ENCODE measurements around the gene NDC80. TPM values are rescaled to one million over a fixed set of nuclear protein-coding genes. Genes with fewer than 3 reads are reported as not detected.

Gene NDC80
- total RNA-seq, 3 donors from 2014 or later (not counting 1 experiment from before 2014, with no cell fraction given), result 3.4 to 6.5 (median 5.5) TPM

- H3K4me3 ChIP-seq (ENCODE audit: low read length), result peak overlapping the region; percentile 1
- H3K36me3 ChIP-seq (ENCODE audit: control insufficient read depth, insufficient read depth, low read length), result no peaks in the 10 kb centered on the region
- DNase-seq (peak in 1 of 2 donors; percentile 31), ATAC-seq (peak; percentile 33 to 40 (median 35))
- peak overlapping the region; percentile 92 for H3K27ac ChIP-seq (ENCODE audit: low read length)
- H3K9me3 ChIP-seq (ENCODE audit: control insufficient read depth, insufficient read depth, low read length), result no peaks in the 10 kb centered on the region
- H3K27me3 ChIP-seq (ENCODE audit: control insufficient read depth, insufficient read depth, low read length), result no peaks in the 10 kb centered on the region
- 15% methylated on average over 9 of the region's 9 CpGs for WGBS (ENCODE audit: insufficient coverage)
- intact Hi-C loops (cut with micrococcal nuclease), result loop anchor here (1.0 to 2.0 kb wide), 3 partner anchors 20 to 65 kb away; partner anchors contain the start of genes METTL4 and NDC80
- Mint-ChIP-seq H3K36me3 (no peaks in the 10 kb centered on the region), H3K27me3 (ENCODE audit: low read depth in 2 of 2) (no peaks in the 10 kb centered on the region), H3K4me1 (peaks cover 56 to 60% of the 10 kb centered on the region in 2 donors), H3K9me3 (no peaks in the 10 kb centered on the region), H3K27ac (peak overlapping the region; percentile 97 to 100), H3K4me3 (peak overlapping the region; percentile 92)
- peaks cover 50% of the 10 kb centered on the region for H3K4me1 ChIP-seq (ENCODE audit: control insufficient read depth, insufficient read depth, low read length)
- TF ChIP-seq CTCF (IDR thresholded peaks at IDR 0.05), result no peak
These were observed 64.8 kb downstream of the NDC80 start for GRCh38 chr18:2636126-2636631.

DNA sequence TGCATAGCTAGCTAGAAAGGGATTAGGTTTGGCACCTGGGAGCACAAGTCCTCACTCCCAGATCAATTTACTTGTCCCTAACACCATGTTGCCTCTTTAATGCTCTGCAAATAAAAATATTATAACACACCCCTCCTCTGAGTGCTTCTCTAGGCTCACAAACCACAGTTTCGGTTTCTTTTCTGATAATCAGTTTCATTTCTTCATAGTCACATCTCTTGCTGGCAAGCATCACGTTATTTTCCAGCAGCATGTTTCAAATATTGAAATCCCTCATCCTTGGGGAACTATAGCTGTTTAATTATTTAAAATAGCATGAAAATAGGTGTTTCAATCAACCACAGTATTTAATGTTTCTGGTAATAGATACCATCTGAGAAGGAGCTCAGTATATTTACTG is 70.3 kb downstream of the NDC80 start:
- Mint-ChIP-seq H3K36me3 (no peaks in the 10 kb centered on the region), H3K9me3 (no peaks in the 10 kb centered on the region), H3K4me1 (peaks cover 40 to 45% of the 10 kb centered on the region in 2 donors), H3K4me3 (peak overlapping the region; percentile 91), H3K27ac (peak overlapping the region; percentile 84 to 97), H3K27me3 (ENCODE audit: low read depth in 2 of 2) (no peaks in the 10 kb centered on the region)
- Histone ChIP-seq H3K9me3 (ENCODE audit: control insufficient read depth, insufficient read depth, low read length) (no peaks in the 10 kb centered on the region), H3K36me3 (ENCODE audit: control insufficient read depth, insufficient read depth, low read length) (no peaks in the 10 kb centered on the region), H3K4me1 (ENCODE audit: control insufficient read depth, insufficient read depth, low read length) (peaks cover 37% of the 10 kb centered on the region), H3K4me3 (ENCODE audit: low read length) (peak overlapping the region; percentile 15), H3K27me3 (ENCODE audit: control insufficient read depth, insufficient read depth, low read length) (no peaks in the 10 kb centered on the region), H3K27ac (ENCODE audit: low read length) (peak overlapping the region; percentile 74)
- peak in 1 of 2 donors; percentile 80 for DNase-seq
- intact Hi-C loops (cut with micrococcal nuclease), result loop anchor here (1.0 kb wide), 1 partner anchor 14 kb away; the partner anchor contains the start of gene SMCHD1
- peak; percentile 59 to 69 (median 65) for ATAC-seq
- TF ChIP-seq CTCF (IDR thresholded peaks at IDR 0.05), result no peak
- WGBS (ENCODE audit: insufficient coverage), result 0% methylated on average over 1 of the region's 2 CpGs

DNA sequence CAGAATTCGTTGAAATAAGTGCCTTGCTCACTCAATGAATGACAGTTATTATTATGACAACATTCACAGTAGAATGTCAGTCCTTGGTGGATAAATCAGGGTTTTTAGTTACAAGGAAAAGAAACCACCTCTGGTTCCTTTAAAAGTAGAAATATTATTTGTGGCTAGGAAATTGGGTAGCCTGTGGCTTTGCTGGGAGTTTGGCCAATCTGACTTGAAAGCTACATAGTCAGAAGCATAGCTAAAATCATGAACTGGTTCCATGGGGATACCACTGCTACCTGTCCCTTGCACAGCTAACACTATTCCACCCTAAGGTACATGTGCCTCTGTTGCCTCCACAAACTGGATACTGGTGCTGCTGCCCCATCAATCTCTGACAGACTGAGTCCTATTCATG is 71.4 kb downstream of the NDC80 start:
- H3K36me3 Mint-ChIP-seq, result no peaks in the 10 kb centered on the region
- no peaks in the 10 kb centered on the region for H3K9me3 Mint-ChIP-seq
- 60% methylated on average over 1 of the region's 1 CpG for WGBS (ENCODE audit: insufficient coverage)
- no peak for ATAC-seq
- H3K4me1 Mint-ChIP-seq, result peaks cover 30 to 35% of the 10 kb centered on the region in 2 donors
- H3K27me3 Mint-ChIP-seq (ENCODE audit: low read depth in 2 of 2), result no peaks in the 10 kb centered on the region
- intact Hi-C loops (cut with micrococcal nuclease), result no loop called here
- no peak for TF ChIP-seq CTCF (IDR thresholded peaks at IDR 0.05)
- Histone ChIP-seq H3K27me3 (ENCODE audit: control insufficient read depth, insufficient read depth, low read length) (no peaks in the 10 kb centered on the region), H3K4me3 (ENCODE audit: low read length) (no peak overlapping the region), H3K4me1 (ENCODE audit: control insufficient read depth, insufficient read depth, low read length) (peaks cover 32% of the 10 kb centered on the region), H3K9me3 (ENCODE audit: control insufficient read depth, insufficient read depth, low read length) (no peaks in the 10 kb centered on the region), H3K36me3 (ENCODE audit: control insufficient read depth, insufficient read depth, low read length) (no peaks in the 10 kb centered on the region), H3K27ac (ENCODE audit: low read length) (no peak overlapping the region)
- no peak for DNase-seq
- H3K4me3 Mint-ChIP-seq, result no peak overlapping the region
- H3K27ac Mint-ChIP-seq, result peak overlapping the region in 1 of 2 donors; percentile 97

DNA sequence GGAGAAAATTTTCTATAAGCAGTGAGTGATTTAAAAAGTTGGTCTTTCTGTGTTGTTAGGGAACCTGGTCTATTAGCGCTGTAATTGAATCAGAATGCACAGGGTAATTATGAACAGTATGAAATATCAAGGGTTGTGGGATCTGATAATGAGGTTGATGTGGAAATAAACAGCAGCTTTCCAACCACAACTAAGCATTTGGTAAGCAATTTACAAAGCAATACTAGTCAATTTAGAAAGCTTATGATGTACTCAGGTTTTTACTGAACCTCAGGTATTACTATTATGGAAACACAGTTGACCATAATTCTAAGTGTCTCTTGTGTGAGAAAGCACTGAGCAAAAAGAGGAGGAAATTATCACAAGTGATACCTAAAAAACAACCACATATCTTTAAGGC is 73.2 kb downstream of the NDC80 start:
- WGBS (ENCODE audit: insufficient coverage), result 93% methylated on average over 1 of the region's 1 CpG
- Histone ChIP-seq H3K4me3 (ENCODE audit: low read length) (no peak overlapping the region), H3K4me1 (ENCODE audit: control insufficient read depth, insufficient read depth, low read length) (peaks cover 19% of the 10 kb centered on the region), H3K27me3 (ENCODE audit: control insufficient read depth, insufficient read depth, low read length) (no peaks in the 10 kb centered on the region), H3K36me3 (ENCODE audit: control insufficient read depth, insufficient read depth, low read length) (no peaks in the 10 kb centered on the region), H3K9me3 (ENCODE audit: control insufficient read depth, insufficient read depth, low read length) (no peaks in the 10 kb centered on the region), H3K27ac (ENCODE audit: low read length) (no peak overlapping the region)
- peaks cover 18 to 21% of the 10 kb centered on the region in 2 donors for H3K4me1 Mint-ChIP-seq
- peak in 1 of 2 donors; percentile 35 for DNase-seq
- H3K9me3 Mint-ChIP-seq, result no peaks in the 10 kb centered on the region
- no peaks in the 10 kb centered on the region for H3K36me3 Mint-ChIP-seq
- TF ChIP-seq CTCF (IDR thresholded peaks at IDR 0.05), result no peak
- H3K4me3 Mint-ChIP-seq, result no peak overlapping the region
- intact Hi-C loops (cut with micrococcal nuclease), result no loop called here
- no peak for ATAC-seq
- no peak overlapping the region for H3K27ac Mint-ChIP-seq
- no peaks in the 10 kb centered on the region for H3K27me3 Mint-ChIP-seq (ENCODE audit: low read depth in 2 of 2)
